HL-60 (cell line): Measurements from ENCODE around the gene ZNF234.

Source experiments
- DNase-seq, 2 experiments: peaks; one replicate each; pipeline ENCODE4 v3.0.0-alpha.2; 2010 to 2020; ENCODE audit warnings: low read depth in 1 of 2, low spot score in 1 of 2
- H3K27ac ChIP-seq: fragments of 250-450 bp; sonication (Bioruptor Pico); replicated peaks from 2 replicates; pipeline ENCODE4 v1.5.1; 2020; ENCODE audit warnings: mild to moderate bottlenecking, moderate library complexity
- H3K27me3 ChIP-seq: fragments of 250-450 bp; sonication (Bioruptor Pico); 2 replicates; pipeline ENCODE4 v1.5.1; 2021; ENCODE audit warnings: mild to moderate bottlenecking, moderate library complexity; ENCODE audit not compliant: insufficient read depth, poor library complexity, severe bottlenecking
- H3K4me3 ChIP-seq: replicated peaks from 2 replicates; pipeline ENCODE4 v1.5.1; 2011; ENCODE audit warnings: mild to moderate bottlenecking, control low read depth, low read length; ENCODE audit not compliant: insufficient read depth
- GABPA ChIP-seq: IDR thresholded peaks from 2 replicates; pipeline ENCODE4 v1.6.1; 2012; ENCODE audit warnings: low read depth
- POLR2AphosphoS5 ChIP-seq: IDR thresholded peaks from 2 replicates; pipeline ENCODE4 v1.6.1; 2012; ENCODE audit warnings: low read depth
- SPI1 ChIP-seq: IDR thresholded peaks from 2 replicates; pipeline ENCODE4 v1.6.1; 2012; ENCODE audit warnings: low read depth, mild to moderate bottlenecking, borderline replicate concordance
- TF ChIP-seq, protein P1 (sequence below): IDR thresholded peaks from 2 replicates; pipeline ENCODE4 v1.6.1; 2012; ENCODE audit warnings: low read depth; ENCODE audit not compliant: insufficient replicate concordance
- TF ChIP-seq, protein P2 (sequence below): IDR thresholded peaks from one replicate; pipeline ENCODE4 v1.5.1; 2011; ENCODE audit warnings: low read length, control low read depth, inconsistent platforms; ENCODE audit not compliant: insufficient read depth

ZNF234 gene

DNA sequence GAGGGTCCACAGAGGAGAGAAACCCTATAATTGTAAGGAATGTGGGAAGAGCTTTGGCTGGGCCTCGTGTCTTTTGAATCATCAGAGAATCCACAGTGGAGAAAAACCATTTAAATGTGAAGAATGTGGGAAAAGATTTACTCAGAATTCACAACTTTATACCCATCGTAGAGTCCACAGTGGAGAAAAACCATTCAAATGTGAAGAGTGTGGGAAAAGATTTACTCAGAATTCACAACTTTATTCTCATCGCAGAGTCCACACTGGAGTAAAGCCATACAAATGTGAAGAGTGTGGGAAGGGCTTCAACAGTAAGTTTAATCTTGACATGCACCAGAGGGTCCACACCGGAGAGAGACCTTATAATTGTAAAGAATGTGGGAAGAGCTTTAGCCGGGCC is 9.4 kb upstream of the ZNF234 start:
- Histone ChIP-seq H3K27me3 (no peaks in the 10 kb centered on the region), H3K27ac (no peak overlapping the region), H3K4me3 (no peak overlapping the region)
- TF ChIP-seq, protein P1, sequence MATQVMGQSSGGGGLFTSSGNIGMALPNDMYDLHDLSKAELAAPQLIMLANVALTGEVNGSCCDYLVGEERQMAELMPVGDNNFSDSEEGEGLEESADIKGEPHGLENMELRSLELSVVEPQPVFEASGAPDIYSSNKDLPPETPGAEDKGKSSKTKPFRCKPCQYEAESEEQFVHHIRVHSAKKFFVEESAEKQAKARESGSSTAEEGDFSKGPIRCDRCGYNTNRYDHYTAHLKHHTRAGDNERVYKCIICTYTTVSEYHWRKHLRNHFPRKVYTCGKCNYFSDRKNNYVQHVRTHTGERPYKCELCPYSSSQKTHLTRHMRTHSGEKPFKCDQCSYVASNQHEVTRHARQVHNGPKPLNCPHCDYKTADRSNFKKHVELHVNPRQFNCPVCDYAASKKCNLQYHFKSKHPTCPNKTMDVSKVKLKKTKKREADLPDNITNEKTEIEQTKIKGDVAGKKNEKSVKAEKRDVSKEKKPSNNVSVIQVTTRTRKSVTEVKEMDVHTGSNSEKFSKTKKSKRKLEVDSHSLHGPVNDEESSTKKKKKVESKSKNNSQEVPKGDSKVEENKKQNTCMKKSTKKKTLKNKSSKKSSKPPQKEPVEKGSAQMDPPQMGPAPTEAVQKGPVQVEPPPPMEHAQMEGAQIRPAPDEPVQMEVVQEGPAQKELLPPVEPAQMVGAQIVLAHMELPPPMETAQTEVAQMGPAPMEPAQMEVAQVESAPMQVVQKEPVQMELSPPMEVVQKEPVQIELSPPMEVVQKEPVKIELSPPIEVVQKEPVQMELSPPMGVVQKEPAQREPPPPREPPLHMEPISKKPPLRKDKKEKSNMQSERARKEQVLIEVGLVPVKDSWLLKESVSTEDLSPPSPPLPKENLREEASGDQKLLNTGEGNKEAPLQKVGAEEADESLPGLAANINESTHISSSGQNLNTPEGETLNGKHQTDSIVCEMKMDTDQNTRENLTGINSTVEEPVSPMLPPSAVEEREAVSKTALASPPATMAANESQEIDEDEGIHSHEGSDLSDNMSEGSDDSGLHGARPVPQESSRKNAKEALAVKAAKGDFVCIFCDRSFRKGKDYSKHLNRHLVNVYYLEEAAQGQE = no peak
- TF ChIP-seq SPI1 = no peak
- TF ChIP-seq, protein P2, sequence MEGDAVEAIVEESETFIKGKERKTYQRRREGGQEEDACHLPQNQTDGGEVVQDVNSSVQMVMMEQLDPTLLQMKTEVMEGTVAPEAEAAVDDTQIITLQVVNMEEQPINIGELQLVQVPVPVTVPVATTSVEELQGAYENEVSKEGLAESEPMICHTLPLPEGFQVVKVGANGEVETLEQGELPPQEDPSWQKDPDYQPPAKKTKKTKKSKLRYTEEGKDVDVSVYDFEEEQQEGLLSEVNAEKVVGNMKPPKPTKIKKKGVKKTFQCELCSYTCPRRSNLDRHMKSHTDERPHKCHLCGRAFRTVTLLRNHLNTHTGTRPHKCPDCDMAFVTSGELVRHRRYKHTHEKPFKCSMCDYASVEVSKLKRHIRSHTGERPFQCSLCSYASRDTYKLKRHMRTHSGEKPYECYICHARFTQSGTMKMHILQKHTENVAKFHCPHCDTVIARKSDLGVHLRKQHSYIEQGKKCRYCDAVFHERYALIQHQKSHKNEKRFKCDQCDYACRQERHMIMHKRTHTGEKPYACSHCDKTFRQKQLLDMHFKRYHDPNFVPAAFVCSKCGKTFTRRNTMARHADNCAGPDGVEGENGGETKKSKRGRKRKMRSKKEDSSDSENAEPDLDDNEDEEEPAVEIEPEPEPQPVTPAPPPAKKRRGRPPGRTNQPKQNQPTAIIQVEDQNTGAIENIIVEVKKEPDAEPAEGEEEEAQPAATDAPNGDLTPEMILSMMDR = no peak
- no peak for TF ChIP-seq POLR2AphosphoS5
- TF ChIP-seq GABPA = no peak
- no peak for DNase-seq

DNA sequence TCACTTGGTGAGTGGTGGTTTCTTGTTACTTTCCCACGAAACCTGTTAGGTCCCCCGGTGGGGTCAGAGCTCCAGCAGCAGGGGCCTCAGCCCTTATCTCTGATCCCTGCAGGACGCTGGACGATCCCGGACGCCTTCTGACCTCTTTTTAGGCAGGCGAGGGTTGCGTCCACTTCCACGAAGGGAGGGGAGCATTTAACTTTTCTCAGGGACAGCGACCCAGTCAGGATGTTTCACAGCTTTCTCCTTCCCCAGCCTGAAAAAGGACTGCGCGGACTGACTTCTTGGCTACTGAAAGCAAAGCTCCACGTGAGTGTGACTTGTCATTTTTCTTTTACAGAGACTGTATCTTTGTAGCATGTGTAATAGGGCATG is 692 bp downstream of the ZNF234 start:
- Histone ChIP-seq H3K4me3 (peak overlapping the region; percentile 92), H3K27ac (peak overlapping the region; percentile 82), H3K27me3 (no peaks in the 10 kb centered on the region)
- DNase-seq = peak; percentile 23 to 35
- TF ChIP-seq, protein P1 = no peak
- no peak for TF ChIP-seq GABPA
- no peak for TF ChIP-seq SPI1
- TF ChIP-seq, protein P2 = no peak
- no peak for TF ChIP-seq POLR2AphosphoS5

DNA sequence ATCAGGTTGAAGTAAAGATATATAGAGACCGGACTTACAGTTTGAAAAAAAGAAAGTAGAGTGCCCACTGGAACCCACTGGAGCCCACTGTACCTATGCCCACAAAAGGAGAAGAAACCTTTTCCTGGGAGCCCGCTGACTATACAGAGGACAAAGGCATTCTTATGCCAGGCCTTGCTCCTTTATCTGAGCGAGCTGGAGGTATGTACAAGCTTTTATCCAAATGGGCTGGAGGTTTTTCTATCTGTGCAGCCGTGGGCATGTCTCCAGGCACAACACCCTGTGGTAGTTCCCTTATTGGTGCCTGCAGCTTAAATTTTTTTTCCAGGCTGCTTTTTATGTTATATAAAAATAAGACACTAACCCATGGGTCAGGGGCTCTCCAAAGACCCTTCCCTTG is 8.4 kb downstream of the ZNF234 start:
- no peak overlapping the region for H3K4me3 ChIP-seq
- no peaks in the 10 kb centered on the region for H3K27me3 ChIP-seq
- no peak for DNase-seq
- no peak overlapping the region for H3K27ac ChIP-seq
- TF ChIP-seq SPI1 = no peak
- no peak for TF ChIP-seq GABPA
- TF ChIP-seq, protein P2 = no peak
- no peak for TF ChIP-seq POLR2AphosphoS5

DNA sequence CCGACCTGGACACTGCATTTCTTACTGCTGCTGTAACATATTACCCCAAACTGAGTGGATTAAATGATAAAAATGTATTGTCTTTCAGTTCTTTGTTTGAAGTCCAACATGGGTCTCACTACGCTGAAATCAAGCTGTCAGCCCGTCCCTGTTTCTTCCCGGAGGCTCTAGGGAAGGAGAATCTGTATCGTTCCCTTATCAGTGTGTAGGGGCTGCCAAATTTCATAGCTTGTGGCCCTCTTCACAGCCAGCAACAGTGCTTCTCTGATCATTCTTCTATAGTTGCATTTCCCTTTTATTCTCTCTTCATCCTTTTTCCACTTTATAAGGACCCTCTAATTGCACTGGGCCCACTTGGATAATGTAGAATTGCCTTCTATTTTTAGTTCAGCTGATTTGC is 10.1 kb downstream of the ZNF234 start:
- no peaks in the 10 kb centered on the region for H3K27me3 ChIP-seq
- H3K4me3 ChIP-seq = no peak overlapping the region
- H3K27ac ChIP-seq = no peak overlapping the region
- TF ChIP-seq, protein P1 = no peak
- TF ChIP-seq, protein P2 = no peak
- no peak for DNase-seq
